ENCODE data around the gene MRO.
A peak's percentile ranks its signal among the peaks of the same experiment; 100 is the strongest.
"Not testable (repeated sequence)": the region's sequence is repeated elsewhere in the genome, so short reads cannot be mapped to it uniquely, and the experiment has no call there.

The MRO gene

DNA sequence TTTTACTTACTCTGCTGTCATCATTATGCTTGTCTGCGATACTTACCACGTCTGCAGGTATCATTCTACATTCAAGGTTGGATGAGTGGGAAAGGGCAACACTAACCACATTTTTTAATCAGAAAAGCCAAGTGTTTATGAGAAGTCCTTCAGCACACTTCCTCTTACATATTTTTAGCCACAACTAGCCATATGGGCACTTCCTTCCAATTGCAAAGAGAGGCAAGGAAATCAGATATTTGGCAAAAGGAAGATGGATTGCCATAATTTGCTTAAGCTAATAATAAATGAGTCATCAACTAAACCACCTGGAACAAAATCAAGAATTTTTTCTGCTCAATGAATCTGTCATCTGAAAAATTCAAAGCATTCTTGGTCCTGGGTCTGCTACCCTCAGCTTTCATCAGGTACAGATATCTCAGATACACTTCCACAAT lies 16.7 kb upstream of the MRO start:
- DNase-seq, result no peak

DNA sequence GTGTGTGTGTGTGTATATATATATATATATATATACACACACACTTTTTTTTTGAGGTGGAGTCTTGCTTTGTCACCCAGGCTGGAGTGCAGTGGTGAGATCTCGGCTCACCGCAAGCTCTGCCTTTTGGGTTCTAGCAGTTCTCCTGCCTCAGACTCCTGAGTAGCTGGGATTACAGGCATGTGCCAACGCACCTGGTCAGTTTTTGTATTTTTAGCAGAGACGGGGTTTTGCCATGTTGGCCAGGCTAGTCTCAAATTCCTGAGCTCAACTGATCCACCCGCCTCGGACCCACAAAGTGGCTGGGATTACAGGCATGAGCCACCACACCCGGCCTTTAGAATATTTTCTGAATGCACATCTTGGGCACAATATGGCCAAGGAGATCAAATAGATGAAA lies 13.7 kb upstream of the MRO start:
- DNase-seq, result not testable (repeated sequence)

GRCh38 chr18:50832754-50833153 lies 12.9 kb upstream of the MRO start:
- no peak for DNase-seq

DNA sequence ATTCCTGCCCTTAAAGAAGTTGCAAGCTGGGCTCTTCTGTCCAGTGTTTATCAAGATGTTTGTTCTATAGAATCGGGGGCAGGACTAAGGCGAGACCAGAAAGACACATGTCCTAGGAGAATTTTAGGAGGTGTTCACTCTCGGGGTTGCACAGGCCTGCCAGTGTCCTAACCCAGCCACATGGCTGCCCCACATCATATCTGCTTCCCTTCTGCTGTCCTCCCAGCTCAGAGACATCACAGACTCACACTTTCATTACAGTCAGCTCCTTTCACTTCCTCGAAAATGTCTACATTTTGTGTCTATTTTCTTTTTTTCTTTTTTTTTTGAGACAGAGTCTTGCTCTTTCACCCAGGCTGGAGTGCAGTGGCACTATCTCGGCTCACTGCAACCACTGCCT lies 10.7 kb upstream of the MRO start:
- peak in 6 of 51 donors; percentile 2 to 12 (median 7) for DNase-seq

- no peak for DNase-seq
Observed at GRCh38 chr18:50829644-50830043, 9.8 kb upstream of the MRO start.

- DNase-seq, result no peak
Observed at GRCh38 chr18:50826027-50826426, 6.2 kb upstream of the MRO start.

DNA sequence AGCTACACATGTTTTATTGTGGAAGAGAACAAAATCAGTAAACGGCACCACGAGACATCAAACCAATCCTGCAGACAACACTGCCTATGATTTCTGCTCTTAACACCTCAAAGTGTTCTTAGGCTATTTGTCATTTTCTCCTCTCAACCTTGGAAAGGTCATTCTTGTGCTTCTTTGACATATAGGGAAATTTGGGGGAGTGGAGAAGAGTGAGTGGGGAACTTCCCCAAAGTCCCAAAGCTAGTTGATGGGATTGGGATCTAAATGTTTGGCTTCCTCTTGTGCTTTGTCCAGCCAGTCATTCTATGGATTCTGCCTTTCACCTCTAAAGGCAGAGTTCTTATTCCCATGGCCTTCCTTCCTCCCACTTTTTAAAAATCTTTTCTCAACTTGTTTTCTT lies 5.8 kb upstream of the MRO start:
- no peak for DNase-seq

- no peak for DNase-seq
Observed at GRCh38 chr18:50822756-50823155, 2.9 kb upstream of the MRO start.

GRCh38 chr18:50820901-50821520 lies 1.2 kb upstream of the MRO start:
- peak in 1 of 51 donors; percentile 32 for DNase-seq

DNA sequence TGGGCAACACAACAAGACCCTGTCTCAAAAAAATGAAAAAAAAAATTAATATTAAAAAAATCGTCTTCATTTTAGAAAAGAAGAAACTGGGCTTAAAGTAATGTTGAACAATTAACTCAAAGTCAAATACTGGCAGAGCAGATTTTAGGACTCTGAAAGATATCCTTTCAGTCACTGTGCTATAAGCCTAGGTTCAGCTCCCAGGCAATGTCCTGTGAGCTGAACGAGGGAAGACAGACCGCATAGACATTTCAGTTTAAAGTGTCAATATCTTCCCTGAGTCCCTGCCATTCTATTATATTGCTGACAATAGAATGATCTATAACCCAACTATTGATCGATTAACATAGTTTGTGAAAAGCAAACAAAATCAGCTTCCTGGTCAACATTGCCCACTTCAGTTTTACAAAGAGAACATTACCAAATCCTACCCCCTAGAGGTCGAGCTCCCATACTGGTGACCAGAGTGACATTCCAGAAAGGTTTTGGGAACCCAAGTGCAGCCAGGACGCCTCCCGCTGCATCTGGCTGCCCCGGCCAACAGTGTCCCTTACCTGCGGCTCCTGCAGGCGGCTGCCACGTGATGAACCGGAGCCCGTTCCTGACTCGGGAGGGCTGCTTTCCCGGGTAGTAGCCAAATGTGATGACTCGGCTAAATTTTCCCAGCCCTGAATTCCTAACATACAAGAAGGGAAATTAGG lies 639 bp downstream of the MRO start:
- DNase-seq, result peak in 33 of 51 donors; percentile 6 to 75 (median 32)

DNA sequence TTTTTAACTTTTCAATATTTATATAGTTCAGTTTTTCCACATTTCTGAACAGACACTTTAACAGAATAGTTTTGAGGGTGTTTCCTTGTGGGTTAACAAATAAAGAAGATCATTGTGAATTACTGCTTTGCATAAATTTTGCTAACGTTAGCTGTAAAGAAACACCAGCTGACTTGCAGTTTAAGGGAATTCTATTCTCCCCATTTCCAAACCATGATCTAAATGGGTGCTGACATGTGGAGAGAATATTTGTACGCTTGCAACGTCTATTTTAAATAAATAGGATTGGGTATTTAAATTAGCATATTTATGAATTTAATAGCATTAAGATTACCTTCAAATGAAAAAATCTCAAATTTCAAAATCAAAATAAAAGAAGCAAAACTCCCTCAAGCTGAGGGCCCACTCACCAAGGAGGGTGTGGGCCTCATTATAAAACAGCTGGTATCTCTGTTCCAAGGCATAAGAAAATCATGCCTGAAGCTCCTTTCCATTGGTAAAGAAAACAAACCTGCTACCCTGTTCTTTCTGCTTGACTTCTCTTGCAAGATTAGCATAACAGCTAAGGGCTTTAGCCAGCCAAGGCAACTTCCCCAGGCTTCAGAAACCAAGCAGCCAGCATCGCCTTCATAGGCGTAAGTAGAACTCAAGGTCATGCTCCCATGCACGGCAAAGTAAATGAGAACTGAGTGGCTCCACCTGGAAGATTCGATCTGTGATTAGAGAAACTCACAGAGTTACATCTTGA lies 3.2 kb downstream of the MRO start:
- peak in 4 of 51 donors; percentile 4 to 27 (median 14) for DNase-seq

GRCh38 chr18:50814395-50814794 lies 5.4 kb downstream of the MRO start:
- no peak for DNase-seq

DNA sequence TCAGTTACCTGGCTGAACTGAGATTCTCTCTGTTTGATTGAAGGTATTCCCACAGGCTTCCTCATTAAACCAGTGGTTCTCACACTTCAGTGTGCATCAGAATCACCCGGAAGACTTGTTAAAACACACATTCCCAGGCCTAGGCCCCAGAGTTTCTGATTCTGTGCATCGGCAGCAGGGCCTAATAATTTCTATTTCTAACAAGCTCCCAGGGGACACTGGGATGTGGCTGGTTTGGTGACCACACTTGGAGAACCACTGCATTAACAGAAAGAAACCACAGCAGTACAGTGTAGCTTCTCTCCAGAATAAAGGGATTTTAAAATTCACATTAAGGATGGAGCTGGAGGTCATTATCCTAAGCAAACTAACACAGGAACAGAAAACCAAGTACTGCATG lies 6.5 kb downstream of the MRO start:
- no peak for DNase-seq

DNA sequence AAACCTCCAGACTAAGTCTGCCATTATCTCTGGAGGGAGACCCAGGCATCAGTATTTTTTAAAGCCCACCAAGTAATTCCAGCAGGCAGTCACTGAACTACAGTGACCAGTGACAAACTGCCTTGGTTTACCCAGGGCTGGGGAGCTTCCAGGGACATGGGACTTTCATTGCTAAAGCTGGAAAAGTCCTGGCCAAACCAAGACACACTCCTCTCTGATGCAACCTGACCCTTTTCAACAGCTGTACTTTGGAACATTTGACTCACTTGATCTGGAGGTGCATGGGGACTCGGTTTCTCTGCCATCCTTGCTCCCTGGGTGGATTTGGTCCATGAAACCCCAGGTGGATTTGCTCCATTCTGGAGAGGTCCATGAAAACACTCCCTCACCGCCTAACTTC lies 7.0 kb downstream of the MRO start:
- DNase-seq, result no peak

DNA sequence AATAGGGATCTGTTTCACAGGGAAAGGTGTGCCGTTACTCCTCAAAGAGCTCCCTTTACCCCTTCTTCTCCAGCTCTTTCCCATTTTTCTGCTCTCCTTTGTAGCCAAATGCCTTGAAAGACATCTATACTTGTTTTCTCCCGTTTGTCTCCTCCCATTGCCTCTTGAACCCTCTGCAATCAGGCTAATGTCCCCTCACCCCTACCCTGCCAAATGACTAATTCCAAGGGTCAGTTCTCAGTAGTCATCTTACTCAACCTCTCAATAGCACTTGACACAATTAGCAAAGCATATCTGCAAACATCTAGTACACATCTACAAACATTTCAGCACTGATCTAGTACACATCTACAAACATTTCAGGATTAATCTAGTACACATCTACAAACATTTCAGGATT lies 12.6 kb downstream of the MRO start:
- DNase-seq, result no peak

DNA sequence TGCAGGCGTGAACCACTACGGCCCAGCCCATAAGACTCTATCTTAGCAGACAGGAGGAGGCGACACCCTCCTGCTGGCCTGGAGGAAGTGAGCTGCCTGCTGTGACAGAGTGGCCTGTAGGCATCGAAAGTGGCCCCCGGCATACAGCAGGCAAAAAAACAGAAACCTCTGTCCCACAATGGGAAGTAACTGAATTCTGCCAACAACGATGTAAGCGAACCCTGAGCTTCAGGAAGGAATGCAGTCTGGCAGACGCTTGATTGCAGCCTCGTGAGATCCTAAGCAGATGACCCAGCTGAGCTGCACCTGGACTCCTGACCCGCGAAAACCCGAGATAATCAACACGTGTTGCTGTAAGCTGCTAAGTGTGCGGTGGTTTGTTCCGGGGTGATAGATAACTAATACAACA lies 13.6 kb downstream of the MRO start:
- DNase-seq, result peak in 6 of 51 donors; percentile 6 to 20 (median 12)

GRCh38 chr18:50805732-50806131 lies 14.1 kb downstream of the MRO start:
- no peak for DNase-seq

DNA sequence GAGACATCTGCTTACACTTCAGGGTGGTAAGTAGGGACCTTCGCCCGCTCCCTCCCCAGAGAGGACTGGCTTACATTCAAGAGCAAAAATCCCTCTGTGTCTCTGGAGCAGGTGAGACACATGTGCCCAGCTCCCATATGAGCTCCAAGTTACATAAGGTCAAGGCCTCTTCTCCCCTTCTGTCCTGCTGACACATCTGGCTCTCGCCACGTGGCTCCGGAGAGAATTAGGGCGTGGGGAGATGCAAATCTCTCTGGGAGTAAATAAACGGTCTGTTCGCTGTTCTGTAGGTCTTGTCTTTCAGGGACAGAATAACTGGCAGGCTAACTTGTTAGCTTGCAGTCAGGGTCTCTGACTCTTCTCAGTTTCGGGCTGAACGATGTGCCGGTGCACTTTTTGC lies 16.2 kb downstream of the MRO start:
- no peak for DNase-seq

DNA sequence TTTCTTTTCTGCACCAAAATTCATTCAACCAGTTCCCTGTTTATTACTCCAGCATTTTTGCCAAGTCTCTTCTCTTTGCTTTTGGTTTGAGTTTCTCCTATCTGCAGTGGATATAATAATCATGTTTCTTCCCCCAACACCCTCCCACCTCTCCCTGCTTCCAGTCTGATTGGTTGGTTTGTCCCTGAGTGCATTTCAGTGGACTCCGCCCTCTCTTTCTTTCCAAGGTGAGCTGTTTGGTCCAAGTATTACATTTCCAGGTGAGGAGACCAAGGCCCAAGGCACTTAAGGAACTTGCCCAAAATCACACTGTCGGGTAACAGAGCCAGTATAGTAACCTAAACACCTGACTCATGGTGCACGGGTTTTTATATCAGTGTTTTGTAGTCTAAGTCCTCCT lies 17.7 kb downstream of the MRO start:
- DNase-seq, result no peak

GRCh38 chr18:50797142-50797541 lies 22.7 kb downstream of the MRO start:
- peak in 4 of 51 donors; percentile 5 to 21 (median 12) for DNase-seq

- DNase-seq, result no peak
Observed at GRCh38 chr18:50796495-50796894, 23.3 kb downstream of the MRO start.
